HG03460 (cell line): ENCODE measurements around the gene ARMC9.
"Not testable (repeated sequence)": the region's sequence is repeated elsewhere in the genome, so short reads cannot be mapped to it uniquely, and the experiment has no call there.

ENCODE experiments used
- ATAC-seq: cut with Tn5 transposase; IDR thresholded peaks from one replicate; pipeline ENCODE4 v1.9.1; 2021; ENCODE audit not compliant: unreplicated experiment

ARMC9 gene

DNA sequence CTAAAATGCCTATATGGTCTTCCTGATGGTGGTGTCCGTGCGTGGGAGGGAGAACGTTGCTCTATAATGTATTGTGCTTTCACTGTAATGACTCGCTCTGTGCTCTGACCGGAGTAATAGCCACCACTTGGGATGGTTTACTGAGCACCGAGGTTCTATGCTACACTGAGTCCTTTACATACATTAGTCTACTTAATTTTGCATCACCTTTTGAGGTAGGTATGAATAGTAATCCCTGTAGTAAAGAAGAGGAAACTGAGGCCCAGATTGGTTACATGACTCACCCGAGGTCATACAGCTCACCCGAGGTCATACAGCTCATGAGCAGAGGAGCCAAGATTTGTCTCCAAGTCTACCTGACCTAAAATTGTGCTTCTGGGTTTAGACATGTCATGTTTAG, 79.5 kb downstream of the ARMC9 start:
- no peak for ATAC-seq

GRCh38 chr2:231278868-231279267, 80.4 kb downstream of the ARMC9 start:
- no peak for ATAC-seq

DNA sequence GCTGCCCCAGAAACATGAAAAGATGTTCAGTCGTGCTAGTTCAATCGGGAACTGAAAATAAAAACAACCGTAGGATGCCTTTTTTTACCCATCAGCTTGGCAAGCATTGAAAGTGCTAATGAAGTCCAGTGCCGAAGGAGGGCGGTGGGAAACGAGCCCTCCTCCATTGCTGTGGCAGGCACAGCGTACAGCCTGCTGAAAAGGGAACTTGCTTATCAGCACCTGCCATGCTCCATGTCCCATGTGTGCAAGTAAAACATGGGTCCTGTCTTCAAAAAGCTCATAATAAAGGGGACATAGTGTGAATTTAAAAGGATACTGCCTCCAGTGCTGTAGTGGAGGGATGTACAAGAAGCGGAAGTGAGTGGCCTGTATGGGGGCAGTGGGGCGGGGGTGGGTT, 82.4 kb downstream of the ARMC9 start:
- no peak for ATAC-seq

- ATAC-seq, result no peak
These were observed 85.9 kb downstream of the ARMC9 start for GRCh38 chr2:231284296-231284695.

- ATAC-seq, result no peak
These were observed 88.5 kb downstream of the ARMC9 start for GRCh38 chr2:231286964-231287363.

- ATAC-seq, result no peak
These were observed 89.3 kb downstream of the ARMC9 start for GRCh38 chr2:231287696-231288095.

DNA sequence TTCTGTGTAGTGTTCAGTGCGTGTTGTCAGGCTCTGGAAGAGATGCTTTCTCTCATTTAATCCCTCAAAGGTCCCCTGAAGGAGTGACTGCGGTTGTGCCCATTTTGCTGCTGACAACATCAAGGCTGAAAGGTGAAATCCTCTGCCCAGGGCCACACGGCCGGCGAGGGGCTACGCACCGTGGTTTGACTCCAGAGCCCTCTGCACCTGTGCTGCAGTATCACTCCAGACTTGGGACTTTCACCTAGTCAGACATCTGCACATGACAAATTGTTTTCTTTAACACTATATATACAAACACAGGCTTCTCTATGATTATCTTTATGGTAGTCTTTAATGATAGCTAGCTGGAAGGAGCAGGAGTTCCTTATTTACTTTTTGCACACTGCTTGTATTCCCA, 90.2 kb downstream of the ARMC9 start:
- no peak for ATAC-seq

- ATAC-seq, result no peak
These were observed 92.0 kb downstream of the ARMC9 start for GRCh38 chr2:231290321-231291015.

- ATAC-seq, result no peak
These were observed 94.2 kb downstream of the ARMC9 start for GRCh38 chr2:231292472-231293134.

DNA sequence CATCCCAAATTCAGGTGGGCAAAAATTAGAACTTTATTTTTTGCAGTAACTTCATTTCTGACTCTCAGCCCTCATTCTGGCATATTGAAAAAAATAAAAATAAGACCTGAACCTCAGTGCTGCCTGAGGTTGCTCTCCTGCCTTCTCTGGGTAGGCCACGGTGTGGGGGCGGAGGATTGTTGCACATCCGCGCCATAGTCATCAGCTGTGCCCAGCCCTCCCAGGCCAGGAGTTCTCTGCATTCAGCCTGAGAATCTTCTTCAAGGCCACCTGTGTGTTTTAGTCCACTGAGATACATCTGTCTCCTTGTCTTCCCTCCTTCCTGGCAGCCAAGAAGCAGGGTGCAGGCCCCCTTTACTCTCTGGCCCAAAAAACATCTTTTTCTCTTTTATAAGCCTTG, 94.7 kb downstream of the ARMC9 start:
- ATAC-seq, result no peak

DNA sequence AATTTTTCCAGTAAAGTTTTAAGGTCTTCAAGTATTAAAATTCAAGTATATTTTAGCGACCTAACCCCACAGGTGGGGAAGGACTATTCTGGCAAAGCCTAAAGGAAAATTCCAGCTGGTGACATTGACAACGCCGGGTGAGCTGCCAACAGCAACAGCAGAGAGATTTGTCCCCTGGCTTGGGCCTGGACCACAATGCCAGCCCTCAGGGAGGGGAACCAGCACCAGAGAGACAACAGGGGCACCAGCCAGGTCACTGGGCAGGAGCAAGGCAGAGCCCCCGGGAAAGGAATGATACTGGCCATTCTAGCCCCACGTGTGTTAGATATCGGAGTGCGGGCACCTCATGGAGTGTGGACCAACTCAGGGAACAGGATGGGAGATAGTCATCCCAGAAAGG, 95.7 kb downstream of the ARMC9 start:
- no peak for ATAC-seq

GRCh38 chr2:231294571-231295362, 96.3 kb downstream of the ARMC9 start:
- ATAC-seq, result no peak

- no peak for ATAC-seq
These were observed 96.9 kb downstream of the ARMC9 start for GRCh38 chr2:231295363-231295655.

DNA sequence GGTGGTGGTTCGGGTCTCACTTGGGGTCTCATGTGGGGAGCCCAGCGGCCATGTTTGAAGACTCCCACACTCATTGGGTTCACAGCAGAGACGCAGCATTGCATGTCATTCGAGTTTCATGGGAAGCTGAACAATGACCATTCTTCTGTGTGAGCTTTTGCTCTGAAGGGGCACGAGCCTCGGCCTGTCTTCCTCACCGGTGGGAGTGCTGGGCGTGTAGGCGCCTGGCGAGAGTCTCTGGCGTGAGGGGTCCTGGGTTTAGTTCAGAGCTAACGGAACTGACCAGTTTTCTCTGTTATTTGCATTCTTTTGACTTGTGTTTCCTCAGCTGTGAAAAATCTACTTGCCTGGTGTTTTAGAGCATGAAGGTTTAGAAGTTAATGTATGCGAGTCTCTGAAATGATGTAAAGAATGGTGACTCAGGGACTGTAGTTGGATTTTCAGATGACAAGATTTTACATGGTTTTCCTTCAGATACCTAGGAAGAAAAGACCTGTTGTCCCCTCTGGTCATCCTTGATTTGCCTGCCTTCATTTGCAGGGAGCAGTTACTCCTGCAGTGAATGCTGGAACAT, 98.1 kb downstream of the ARMC9 start:
- ATAC-seq, result no peak

DNA sequence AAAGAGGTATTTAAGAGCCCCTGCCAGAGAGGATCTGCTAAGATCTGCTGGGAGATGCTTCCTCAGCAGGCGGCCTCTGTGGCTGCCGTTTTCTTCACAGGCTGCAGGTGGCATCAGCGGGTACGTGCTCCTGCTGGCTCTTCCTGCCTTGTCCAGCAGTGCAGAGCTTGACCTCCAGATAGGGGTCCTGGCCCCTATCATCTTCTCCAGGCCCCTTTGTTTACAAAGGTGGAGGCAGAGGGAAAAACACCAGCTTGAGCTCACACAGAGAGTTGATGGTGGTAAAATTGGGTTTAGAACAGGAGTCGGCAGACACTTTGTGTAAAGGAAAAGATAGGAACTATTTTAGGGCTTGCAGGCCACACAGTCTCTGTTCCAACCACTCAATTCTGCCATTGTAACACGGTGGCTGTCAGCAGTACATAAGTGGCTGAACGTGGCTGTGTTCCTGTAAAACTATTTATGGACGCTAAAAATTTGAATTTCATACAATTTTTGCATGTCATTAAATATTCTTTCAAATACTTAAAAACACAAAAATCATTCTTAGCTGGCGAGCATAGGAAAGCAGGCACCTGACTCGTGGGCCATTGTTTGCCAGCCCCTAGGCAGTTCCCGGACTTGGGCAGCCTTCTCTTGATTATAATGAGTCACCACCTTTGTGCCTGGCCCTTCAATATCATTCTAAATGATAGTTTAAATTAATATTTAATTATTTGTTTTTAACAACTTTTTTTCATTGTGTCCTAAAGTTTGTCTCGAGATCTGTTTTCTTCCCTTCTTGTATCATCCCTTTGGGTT, 98.9 kb downstream of the ARMC9 start:
- peak; percentile 45 for ATAC-seq

DNA sequence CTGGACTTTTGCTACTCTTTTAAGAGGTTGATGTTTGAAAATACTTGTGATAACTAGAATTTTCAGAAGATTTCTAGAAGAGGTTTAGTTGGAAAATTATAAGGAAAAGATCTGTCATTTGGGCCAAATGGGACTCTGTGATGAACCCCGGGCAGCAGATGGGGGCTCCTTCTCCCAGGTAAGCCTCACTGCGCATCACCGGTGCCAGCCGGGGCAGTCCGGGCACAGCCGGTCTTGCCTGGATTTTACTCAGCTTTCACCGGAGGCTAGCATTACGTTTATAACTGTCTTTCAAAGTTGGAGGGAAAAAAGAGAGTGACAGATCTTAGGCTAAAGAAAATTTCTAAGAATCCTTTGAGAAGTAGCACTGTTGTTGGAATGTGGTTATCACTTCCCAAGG, 99.7 kb downstream of the ARMC9 start:
- ATAC-seq, result no peak

GRCh38 chr2:231299267-231299666, 100.8 kb downstream of the ARMC9 start:
- ATAC-seq, result no peak

GRCh38 chr2:231300020-231300721, 101.7 kb downstream of the ARMC9 start:
- peak; percentile 60 for ATAC-seq

DNA sequence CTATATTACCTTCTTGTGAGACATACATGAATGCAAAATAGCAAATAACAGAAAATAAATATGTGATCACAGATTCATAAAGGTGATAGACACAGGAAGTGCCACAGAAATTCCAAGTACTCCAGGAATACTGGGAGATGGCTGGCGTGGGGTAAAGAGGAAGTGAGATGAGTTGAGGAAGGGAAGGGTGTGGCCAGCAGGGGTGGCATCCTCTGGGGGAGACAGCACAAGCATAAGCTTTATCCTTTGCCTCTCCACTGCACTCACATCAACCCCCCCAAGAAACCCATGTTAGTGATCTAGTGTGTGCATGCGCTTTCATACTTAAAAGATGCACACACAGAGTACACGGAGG, 102.3 kb downstream of the ARMC9 start:
- ATAC-seq, result peak; percentile 54

DNA sequence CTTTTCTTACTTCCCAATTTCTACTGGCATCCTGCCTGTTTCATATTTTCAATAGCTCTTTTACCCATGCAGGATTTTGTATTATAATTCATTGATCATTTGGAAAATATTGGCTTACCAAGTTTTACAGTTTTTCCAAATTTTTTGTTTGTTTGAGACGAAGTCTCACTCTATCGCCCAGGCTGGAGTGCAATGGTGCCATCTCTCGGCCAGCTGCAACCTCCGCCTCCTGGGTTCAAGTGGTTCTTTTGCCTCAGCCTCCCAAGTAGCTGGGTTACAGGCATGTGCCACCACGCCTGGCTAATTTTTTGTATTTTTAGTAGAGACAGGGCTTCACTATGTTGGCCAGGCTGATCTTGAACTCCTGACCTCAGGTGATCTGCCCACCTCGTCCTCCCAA, 105.8 kb downstream of the ARMC9 start:
- not testable (repeated sequence) for ATAC-seq

GRCh38 chr2:231305221-231305620, 106.8 kb downstream of the ARMC9 start:
- ATAC-seq, result no peak
